ENCODE data around the gene MS4A10. TPM values are rescaled to one million over a fixed set of nuclear protein-coding genes. Genes with fewer than 3 reads are reported as not detected.

MS4A10 gene
- total and polyA plus RNA-seq, 9 donors = 0.36 TPM; not detected in 8

DNA sequence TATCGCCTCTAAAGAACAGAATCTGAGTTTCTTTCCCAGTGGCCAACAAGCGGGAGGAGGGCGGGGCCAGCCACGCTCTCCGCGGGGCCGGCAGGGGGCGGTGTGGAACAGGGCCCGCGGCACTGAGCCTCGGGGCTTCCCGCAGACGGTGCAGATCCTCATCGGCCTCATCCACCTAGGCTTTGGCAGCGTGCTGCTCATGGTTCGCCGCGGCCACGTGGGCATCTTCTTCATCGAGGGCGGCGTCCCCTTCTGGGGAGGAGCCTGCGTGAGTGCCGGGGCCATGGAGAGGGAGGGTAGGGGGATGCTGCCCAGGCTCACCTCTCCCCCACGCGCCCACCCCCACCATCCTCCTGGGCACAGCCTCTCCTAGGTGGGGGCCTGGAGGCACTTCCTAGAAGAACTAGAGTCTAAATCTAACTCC is 17.7 kb upstream of the MS4A10 start:
- TF ChIP-seq, protein P1, sequence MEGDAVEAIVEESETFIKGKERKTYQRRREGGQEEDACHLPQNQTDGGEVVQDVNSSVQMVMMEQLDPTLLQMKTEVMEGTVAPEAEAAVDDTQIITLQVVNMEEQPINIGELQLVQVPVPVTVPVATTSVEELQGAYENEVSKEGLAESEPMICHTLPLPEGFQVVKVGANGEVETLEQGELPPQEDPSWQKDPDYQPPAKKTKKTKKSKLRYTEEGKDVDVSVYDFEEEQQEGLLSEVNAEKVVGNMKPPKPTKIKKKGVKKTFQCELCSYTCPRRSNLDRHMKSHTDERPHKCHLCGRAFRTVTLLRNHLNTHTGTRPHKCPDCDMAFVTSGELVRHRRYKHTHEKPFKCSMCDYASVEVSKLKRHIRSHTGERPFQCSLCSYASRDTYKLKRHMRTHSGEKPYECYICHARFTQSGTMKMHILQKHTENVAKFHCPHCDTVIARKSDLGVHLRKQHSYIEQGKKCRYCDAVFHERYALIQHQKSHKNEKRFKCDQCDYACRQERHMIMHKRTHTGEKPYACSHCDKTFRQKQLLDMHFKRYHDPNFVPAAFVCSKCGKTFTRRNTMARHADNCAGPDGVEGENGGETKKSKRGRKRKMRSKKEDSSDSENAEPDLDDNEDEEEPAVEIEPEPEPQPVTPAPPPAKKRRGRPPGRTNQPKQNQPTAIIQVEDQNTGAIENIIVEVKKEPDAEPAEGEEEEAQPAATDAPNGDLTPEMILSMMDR (IDR thresholded peaks at IDR 0.05) = no peak
- TF ChIP-seq EP300 (IDR thresholded peaks at IDR 0.05) = no peak
- no peak for TF ChIP-seq POLR2A (IDR thresholded peaks at IDR 0.05)
- no peaks in the 10 kb centered on the region for H3K36me3 ChIP-seq

DNA sequence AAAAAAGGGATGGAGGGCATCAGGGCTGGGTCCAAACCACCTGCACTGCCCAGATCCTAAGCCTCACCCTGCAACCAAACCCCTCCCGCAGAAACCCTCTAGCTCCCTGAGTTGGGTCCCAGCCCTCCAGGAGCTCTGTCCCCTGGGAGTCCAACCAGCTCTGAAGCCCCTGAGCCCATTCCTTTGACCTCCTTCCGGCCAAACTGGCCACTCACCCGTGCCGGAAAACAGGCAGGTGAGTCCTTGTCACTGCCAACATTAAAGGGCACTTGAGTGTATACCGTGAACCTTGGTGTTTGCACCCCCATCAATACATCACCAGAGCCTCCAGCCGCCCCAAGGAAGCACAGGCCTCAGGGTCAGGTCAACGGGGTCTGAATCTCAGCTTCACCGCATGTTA is 16.9 kb upstream of the MS4A10 start:
- H3K27me3 ChIP-seq = no peaks in the 10 kb centered on the region
- intact Hi-C loops (cut with DNase I) = no loop called here
- TF ChIP-seq POLR2A (IDR thresholded peaks at IDR 0.05) = no peak
- TF ChIP-seq EP300 (IDR thresholded peaks at IDR 0.05) = no peak
- TF ChIP-seq, protein P1 (IDR thresholded peaks at IDR 0.05) = no peak
- no peak overlapping the region for H3K27ac ChIP-seq
- no peak for DNase-seq
- H3K4me3 ChIP-seq = no peak overlapping the region
- 92 to 95% (median 92%) methylated on average over 8 of the region's 8 CpGs for WGBS, 3 donors
- no peaks in the 10 kb centered on the region for H3K4me1 ChIP-seq (ENCODE audit: insufficient read depth)
- no peaks in the 10 kb centered on the region for H3K9me3 ChIP-seq
- H3K36me3 ChIP-seq = no peaks in the 10 kb centered on the region

More for the DNA sequence above, 17.7 kb upstream of the MS4A10 start:
- H3K9me3 ChIP-seq = no peaks in the 10 kb centered on the region
- intact Hi-C loops (cut with DNase I) = no loop called here
- no peak for DNase-seq
- H3K4me1 ChIP-seq (ENCODE audit: insufficient read depth) = no peaks in the 10 kb centered on the region
- H3K27ac ChIP-seq = no peak overlapping the region
- no peak overlapping the region for H3K4me3 ChIP-seq
- H3K27me3 ChIP-seq = no peaks in the 10 kb centered on the region
- WGBS, 3 donors = 26 to 44% (median 33%) methylated on average over 23 to 26 of the region's 26 CpGs

DNA sequence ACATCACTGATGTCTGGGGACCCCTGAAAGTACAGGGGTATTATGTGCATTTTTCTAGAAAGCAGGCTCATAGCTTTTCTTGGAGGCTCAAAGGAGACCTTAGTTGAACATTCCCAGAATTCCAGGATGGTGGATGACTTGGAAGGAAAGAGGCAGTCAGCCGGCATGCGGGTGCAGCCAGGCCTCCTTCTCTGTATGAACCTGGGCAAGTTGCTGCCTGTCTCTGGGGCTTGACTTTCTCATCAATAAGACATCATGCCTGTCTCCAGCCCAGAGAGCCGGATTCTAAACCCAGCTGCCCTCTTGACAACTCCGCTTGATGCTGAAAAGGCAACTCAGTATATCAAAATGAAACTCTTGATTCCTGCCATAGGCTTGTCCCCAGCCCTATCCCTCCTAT is 15.9 kb upstream of the MS4A10 start:
- no peaks in the 10 kb centered on the region for H3K9me3 ChIP-seq
- H3K4me3 ChIP-seq = no peak overlapping the region
- intact Hi-C loops (cut with DNase I) = no loop called here
- no peaks in the 10 kb centered on the region for H3K4me1 ChIP-seq (ENCODE audit: insufficient read depth)
- DNase-seq = no peak
- no peak overlapping the region for H3K27ac ChIP-seq
- no peaks in the 10 kb centered on the region for H3K36me3 ChIP-seq
- 55 to 73% (median 60%) methylated on average over 4 of the region's 4 CpGs for WGBS, 3 donors
- no peaks in the 10 kb centered on the region for H3K27me3 ChIP-seq
- TF ChIP-seq POLR2A (IDR thresholded peaks at IDR 0.05) (no peak), EP300 (IDR thresholded peaks at IDR 0.05) (no peak)
- TF ChIP-seq, protein P1 (IDR thresholded peaks at IDR 0.05) = no peak

DNA sequence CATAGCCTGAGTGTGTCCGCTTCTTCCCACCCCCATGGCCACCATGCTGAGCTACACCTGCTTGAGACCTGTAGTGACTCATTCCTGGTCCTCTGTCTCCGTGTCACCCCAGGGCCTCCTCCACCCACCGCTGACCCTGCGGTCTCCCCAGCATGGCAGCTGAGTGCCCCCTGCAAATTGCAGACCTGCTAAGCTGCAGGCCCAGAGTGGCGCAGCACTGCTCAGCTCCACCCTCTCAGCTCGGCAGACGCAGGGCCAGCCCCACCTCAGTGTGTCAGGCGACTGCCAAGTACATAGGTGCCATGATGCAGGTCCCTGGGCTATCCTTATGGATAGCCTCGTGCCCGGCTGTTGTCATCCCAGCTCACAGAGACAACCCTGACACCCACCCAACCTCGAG is 15.3 kb upstream of the MS4A10 start:
- no peaks in the 10 kb centered on the region for H3K27me3 ChIP-seq
- intact Hi-C loops (cut with DNase I) = loop anchor here in 1 of 4 donors (10.0 kb wide), 1 partner anchor 365 kb away; no protein-coding TSS in a partner anchor
- no peaks in the 10 kb centered on the region for H3K36me3 ChIP-seq
- H3K27ac ChIP-seq = no peak overlapping the region
- TF ChIP-seq EP300 (IDR thresholded peaks at IDR 0.05) (no peak), POLR2A (IDR thresholded peaks at IDR 0.05) (no peak)
- TF ChIP-seq, protein P1 (IDR thresholded peaks at IDR 0.05) = no peak
- H3K4me3 ChIP-seq = no peak overlapping the region
- no peaks in the 10 kb centered on the region for H3K4me1 ChIP-seq (ENCODE audit: insufficient read depth)
- 86 to 95% (median 90%) methylated on average over 11 of the region's 11 CpGs for WGBS, 3 donors
- no peaks in the 10 kb centered on the region for H3K9me3 ChIP-seq
- DNase-seq = no peak
